GM18519 (cell line): ENCODE data around the gene DIPK1B.

ENCODE experiments used
- ATAC-seq: cut with Tn5 transposase; IDR thresholded peaks from one replicate; pipeline ENCODE4 v1.9.1; 2021; ENCODE audit warnings: mild to moderate bottlenecking, moderate library complexity; ENCODE audit not compliant: unreplicated experiment, low FRiP score

DIPK1B gene

GRCh38 chr9:136717399-136717798, 5.0 kb downstream of the DIPK1B start:
- ATAC-seq: no peak

- no peak for ATAC-seq
Measured at GRCh38 chr9:136718345-136719194, 6.2 kb downstream of the DIPK1B start.

- no peak for ATAC-seq
Measured at GRCh38 chr9:136719195-136719880, 7.0 kb downstream of the DIPK1B start.

DNA sequence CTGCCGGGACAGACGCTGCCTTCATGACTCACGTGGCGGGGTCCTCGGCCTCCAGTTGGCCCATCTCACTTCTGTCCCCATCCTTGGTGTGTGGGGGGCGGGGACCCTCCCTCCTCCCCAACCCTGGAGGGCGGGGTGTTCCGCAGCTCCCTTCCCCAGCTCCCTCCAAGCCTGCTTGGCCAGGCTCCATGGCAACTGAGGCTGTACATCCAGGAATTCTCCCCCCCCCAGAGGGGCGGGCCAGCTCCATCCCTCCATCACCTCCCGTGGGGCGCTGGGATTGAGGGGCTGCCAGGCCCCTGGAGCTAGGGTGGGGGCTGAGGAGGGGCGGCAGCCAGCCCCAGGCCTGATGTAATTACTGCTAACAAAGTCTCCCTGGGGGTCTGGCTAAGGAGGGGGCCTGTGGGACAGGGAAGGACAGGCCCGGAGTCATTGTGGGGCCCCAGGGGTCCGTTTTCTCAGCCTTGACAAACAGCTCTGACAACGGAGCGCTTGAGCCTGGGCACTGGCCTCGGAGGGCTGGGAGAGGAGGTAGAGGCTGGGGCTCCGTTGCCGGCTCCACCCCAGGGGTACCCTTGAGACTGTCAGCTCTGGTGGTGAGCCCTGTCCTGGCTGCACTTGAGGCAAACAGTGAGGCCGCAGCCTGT, 8.0 kb downstream of the DIPK1B start:
- ATAC-seq: no peak

GRCh38 chr9:136720898-136721338, 8.5 kb downstream of the DIPK1B start:
- no peak for ATAC-seq

GRCh38 chr9:136721339-136722092, 9.1 kb downstream of the DIPK1B start:
- no peak for ATAC-seq

DNA sequence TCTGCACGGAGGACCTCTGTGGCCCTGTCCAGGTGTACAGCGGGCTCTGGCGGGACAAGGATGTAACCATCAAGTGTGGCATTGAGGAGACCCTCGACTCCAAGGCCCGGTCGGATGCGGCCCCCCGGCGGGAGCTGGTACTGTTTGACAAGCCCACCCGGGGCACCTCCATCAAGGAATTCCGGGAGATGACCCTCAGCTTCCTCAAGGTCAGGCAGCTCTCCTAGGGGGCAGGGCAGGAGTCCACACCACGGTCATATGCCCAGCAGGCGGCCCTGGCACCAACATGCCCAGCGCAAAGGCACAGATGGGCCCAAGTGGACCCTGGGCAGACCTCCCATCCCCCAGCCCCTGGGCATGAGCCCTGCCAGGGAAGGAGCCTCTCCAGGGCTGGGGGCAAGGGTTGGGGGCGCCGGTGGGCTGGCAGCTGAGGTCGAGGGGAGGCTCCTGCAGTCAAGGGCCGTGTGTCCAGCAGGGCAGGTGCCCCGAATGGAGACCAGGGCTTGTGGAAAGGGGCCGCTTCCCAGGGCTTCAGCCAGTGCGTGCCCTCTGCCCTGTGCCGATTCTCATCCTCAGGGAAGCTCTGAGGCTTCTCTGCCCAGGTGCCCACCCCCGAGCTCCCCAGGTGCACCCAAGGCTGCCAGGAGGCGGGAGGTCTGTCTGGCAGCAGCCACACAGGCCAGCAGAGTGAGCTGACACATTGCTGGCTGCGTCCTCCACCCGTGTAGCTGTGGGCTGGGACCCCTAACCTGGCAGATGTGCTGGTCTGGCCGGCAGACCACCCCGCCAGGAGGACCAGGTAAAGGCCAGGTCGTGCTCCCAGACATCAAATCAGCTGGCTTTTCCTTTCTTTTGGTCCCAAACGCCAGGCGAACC, 10.0 kb downstream of the DIPK1B start:
- ATAC-seq: no peak

DNA sequence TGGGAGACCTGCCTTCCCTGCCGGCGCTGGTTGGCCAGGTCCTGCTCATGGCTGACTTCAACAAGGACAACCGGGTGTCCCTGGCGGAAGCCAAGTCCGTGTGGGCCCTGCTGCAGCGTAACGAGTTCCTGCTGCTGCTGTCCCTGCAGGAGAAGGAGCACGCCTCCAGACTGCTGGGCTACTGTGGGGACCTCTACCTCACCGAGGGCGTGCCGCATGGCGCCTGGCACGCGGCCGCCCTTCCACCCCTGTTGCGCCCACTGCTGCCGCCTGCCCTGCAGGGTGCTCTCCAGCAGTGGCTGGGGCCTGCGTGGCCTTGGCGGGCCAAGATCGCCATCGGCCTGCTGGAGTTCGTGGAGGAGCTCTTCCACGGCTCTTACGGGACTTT, 10.6 kb downstream of the DIPK1B start:
- ATAC-seq: no peak

GRCh38 chr9:136723362-136723976, 11.1 kb downstream of the DIPK1B start:
- no peak for ATAC-seq

DNA sequence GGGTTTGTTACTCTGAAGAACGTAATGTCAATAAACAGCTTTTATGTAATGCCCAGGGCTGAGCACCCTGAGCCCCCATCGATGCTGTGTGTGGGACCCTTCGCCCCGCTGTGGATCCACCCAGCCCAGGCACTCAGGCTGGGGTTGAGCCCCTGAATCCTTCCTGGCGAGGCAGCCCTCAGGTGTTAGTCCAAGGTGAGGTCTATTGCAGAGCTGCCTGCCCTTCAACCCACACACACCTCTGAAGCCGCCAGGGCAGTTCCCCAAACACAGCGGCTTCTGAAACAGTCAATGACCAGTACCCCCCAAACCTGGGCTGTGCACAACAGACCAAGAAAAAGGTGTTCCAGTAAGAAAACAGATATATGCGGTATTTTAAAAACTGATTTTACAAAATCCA, 11.6 kb downstream of the DIPK1B start:
- ATAC-seq: no peak

- ATAC-seq: no peak
Measured at GRCh38 chr9:136724772-136725171, 12.4 kb downstream of the DIPK1B start.

DNA sequence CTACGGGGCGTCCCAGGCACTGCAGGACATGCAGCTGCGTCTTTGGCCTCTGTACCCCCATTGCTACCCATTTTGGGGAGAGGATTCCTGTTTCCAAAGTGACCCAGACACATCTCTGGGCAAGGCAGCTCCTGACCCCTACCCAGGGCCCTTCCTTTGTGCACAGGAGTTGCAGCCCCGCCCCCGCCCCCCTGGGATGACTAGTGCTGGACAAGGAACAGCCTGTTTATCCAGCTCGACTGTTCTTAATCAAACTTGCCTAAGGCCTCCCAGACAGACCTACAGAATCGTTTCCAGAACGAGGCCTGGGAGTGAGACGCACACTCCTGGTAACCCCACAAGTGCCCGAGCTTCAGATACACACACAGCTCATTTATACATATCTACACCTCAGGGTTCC, 13.2 kb downstream of the DIPK1B start:
- no peak for ATAC-seq

GRCh38 chr9:136726118-136726517, 13.7 kb downstream of the DIPK1B start:
- ATAC-seq: no peak

- ATAC-seq: no peak
Measured at GRCh38 chr9:136726631-136727191, 14.3 kb downstream of the DIPK1B start.

DNA sequence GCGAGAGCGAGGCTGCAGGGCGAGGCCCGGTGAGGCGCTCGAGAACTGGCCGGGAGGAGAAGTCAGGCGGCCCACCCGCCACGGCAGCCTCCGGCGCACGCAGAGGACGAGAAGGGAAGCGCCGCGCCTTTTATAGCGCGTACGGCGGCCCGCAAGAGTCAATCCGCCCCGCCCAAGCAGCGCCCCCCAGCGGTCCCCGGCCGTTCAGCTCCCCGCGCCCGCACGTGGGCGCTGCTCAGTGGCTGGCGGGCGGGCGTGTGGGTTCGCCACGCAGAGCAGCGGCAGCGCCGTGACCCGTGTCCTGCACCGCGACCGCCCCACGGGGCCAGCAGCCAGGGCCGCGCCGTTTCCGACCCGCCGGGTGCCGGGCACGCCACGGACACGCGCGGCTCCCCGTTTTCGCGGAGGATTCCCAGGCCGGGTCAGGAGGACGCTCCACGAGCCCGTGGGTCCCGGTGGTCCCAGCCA, 15.7 kb downstream of the DIPK1B start:
- ATAC-seq: no peak

DNA sequence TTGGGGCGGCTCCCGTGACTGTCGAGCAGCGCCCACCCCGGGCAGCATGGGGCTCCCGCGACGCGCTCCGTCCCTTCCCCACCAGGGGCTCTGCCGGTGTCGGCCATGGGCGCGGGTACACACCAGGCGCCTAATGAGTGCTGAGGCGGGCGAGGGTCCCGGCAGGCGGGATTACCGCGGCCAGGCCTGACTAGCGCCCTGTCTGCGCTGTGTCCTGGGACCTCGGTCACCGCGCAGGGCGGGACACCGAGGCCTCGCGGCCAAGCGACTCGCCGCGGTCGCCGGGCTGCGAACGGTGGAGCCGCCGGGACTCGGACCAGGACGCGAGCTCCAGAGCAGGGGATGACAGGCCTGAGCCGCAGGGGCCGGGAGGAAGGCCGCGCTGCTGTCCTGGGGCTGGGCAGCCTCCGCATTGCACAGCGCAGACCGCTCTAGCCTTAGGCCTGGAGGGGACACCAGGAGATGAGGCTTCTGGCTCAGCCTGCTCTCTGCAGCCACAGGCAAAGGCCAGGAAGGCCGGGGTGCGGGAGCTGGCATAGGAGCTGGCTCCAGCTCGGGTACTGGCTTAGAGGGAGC, 16.3 kb downstream of the DIPK1B start:
- ATAC-seq: no peak

GRCh38 chr9:136729144-136729543, 16.8 kb downstream of the DIPK1B start:
- ATAC-seq: no peak

DNA sequence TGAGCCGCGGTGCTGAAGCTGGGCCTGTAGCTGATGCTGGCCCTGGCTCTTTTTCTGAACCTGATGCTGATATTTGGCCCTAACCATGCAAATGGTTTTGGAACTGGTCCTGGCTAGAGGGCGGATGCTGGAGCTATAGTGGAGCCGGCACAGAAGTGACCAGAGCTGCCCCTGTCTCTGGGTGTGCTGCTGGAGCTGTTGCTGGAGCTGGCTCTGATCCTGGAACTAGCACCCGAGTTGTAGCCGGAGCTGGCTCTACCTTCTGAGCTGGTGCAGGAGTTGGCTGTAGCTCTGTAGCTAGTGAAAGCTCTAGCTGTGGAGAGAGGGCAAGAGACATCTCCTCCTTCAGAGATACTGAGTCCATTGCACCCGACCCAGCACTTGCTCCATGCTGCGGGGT, 17.6 kb downstream of the DIPK1B start:
- no peak for ATAC-seq
